Neuron (in vitro differentiated cells): ENCODE data around the gene RNF10.
"Not testable (repeated sequence)": the region's sequence is repeated elsewhere in the genome, so short reads cannot be mapped to it uniquely, and the experiment has no call there.

ENCODE experiments used
- H2AFZ ChIP-seq: one replicate; pipeline ENCODE4 v1.6.1; 2013; ENCODE audit warnings: low read depth, mild to moderate bottlenecking, inconsistent platforms, low read length, moderate library complexity
- H3K27me3 ChIP-seq: one replicate; pipeline ENCODE4 v1.6.1; 2013; ENCODE audit warnings: low read length; ENCODE audit not compliant: insufficient read depth
- H3K36me3 ChIP-seq: one replicate; pipeline ENCODE4 v1.6.1; 2013; ENCODE audit warnings: low read length; ENCODE audit not compliant: insufficient read depth
- H3K4me1 ChIP-seq: one replicate; pipeline ENCODE4 v1.6.1; 2013; ENCODE audit warnings: low read length; ENCODE audit not compliant: insufficient read depth
- H3K4me3 ChIP-seq: 2 replicates; pipeline ENCODE4 v1.5.1; 2013; ENCODE audit warnings: mild to moderate bottlenecking, low read length, moderate library complexity
- H3K9me3 ChIP-seq: one replicate; pipeline ENCODE4 v1.6.1; 2013; ENCODE audit warnings: low read length

RNF10 gene

GRCh38 chr12:120534203-120534702 is at the start of gene RNF10:
TSS of gene RNF10 (plus strand) at chr12:120534356. CDS start at chr12:120534812, 456 bp downstream.
- Histone ChIP-seq H3K4me3 (peak within 1 kb of the TSS; percentile 87), H2AFZ (peak within 1 kb of the TSS; percentile 87), H3K27me3 (no peaks in the 10 kb centered on the region), H3K9me3 (no peaks in the 10 kb centered on the region), H3K36me3 (peaks cover 27% of the 10 kb centered on the region), H3K4me1 (peaks cover 24% of the 10 kb centered on the region)

- Histone ChIP-seq H3K27me3 (no peaks in the 10 kb centered on the region), H3K4me1 (peaks cover 8% of the 10 kb centered on the region), H3K9me3 (no peaks in the 10 kb centered on the region), H3K4me3 (no peak overlapping the region), H3K36me3 (peaks cover 12% of the 10 kb centered on the region), H2AFZ (no peak overlapping the region)
These were observed 47.9 kb upstream of the RNF10 start for GRCh38 chr12:120485961-120486881.

- not testable (repeated sequence) for H3K9me3 ChIP-seq, H3K4me3 ChIP-seq, H2AFZ ChIP-seq, H3K27me3 ChIP-seq, H3K4me1 ChIP-seq
- H3K36me3 ChIP-seq: peaks cover 17% of the 10 kb centered on the region
These were observed 46.6 kb upstream of the RNF10 start for GRCh38 chr12:120487552-120487951.

- Histone ChIP-seq H3K9me3 (no peaks in the 10 kb centered on the region), H3K4me3 (no peak overlapping the region), H2AFZ (no peak overlapping the region), H3K36me3 (peaks cover 14% of the 10 kb centered on the region), H3K4me1 (peaks cover 8% of the 10 kb centered on the region), H3K27me3 (no peaks in the 10 kb centered on the region)
These were observed 46.0 kb upstream of the RNF10 start for GRCh38 chr12:120488057-120488640.

GRCh38 chr12:120489018-120489417 is 45.1 kb upstream of the RNF10 start:
- no peaks in the 10 kb centered on the region for H3K9me3 ChIP-seq
- no peaks in the 10 kb centered on the region for H3K27me3 ChIP-seq
- H3K4me3 ChIP-seq: no peak overlapping the region
- no peak overlapping the region for H2AFZ ChIP-seq
- peaks cover 8% of the 10 kb centered on the region for H3K4me1 ChIP-seq
- peaks cover 11% of the 10 kb centered on the region for H3K36me3 ChIP-seq

- H3K9me3 ChIP-seq: no peaks in the 10 kb centered on the region
- no peaks in the 10 kb centered on the region for H3K27me3 ChIP-seq
- H3K4me3 ChIP-seq: no peak overlapping the region
- H3K36me3 ChIP-seq: peaks cover 11% of the 10 kb centered on the region
- peaks cover 14% of the 10 kb centered on the region for H3K4me1 ChIP-seq
- H2AFZ ChIP-seq: no peak overlapping the region
These were observed 43.8 kb upstream of the RNF10 start for GRCh38 chr12:120490325-120490724.

- H3K36me3 ChIP-seq: peaks cover 11% of the 10 kb centered on the region
- H3K4me1 ChIP-seq: peaks cover 16% of the 10 kb centered on the region
- no peak overlapping the region for H3K4me3 ChIP-seq
- H2AFZ ChIP-seq: no peak overlapping the region
- H3K9me3 ChIP-seq: no peaks in the 10 kb centered on the region
- H3K27me3 ChIP-seq: no peaks in the 10 kb centered on the region
These were observed 43.2 kb upstream of the RNF10 start for GRCh38 chr12:120490833-120491512.

GRCh38 chr12:120495186-120495730 is 38.9 kb upstream of the RNF10 start:
- Histone ChIP-seq H3K4me1 (peaks cover 24% of the 10 kb centered on the region), H3K4me3 (peak overlapping the region; percentile 87), H3K27me3 (no peaks in the 10 kb centered on the region), H3K9me3 (no peaks in the 10 kb centered on the region), H2AFZ (no peak overlapping the region), H3K36me3 (peaks cover 34% of the 10 kb centered on the region)

- peaks cover 33% of the 10 kb centered on the region for H3K36me3 ChIP-seq
- peaks cover 24% of the 10 kb centered on the region for H3K4me1 ChIP-seq
- H2AFZ ChIP-seq: no peak within 1 kb of the TSS
These were observed 38.3 kb upstream of the RNF10 start, which contains the start of gene DYNLL1 for GRCh38 chr12:120495731-120496412. TSS of gene DYNLL1 (plus strand) at chr12:120496113. CDS start at chr12:120496422, 309 bp downstream.

GRCh38 chr12:120496413-120497340 is 37.5 kb upstream of the RNF10 start:
- H3K36me3 ChIP-seq: peaks cover 36% of the 10 kb centered on the region
- peak overlapping the region; percentile 87 for H3K4me3 ChIP-seq
- H2AFZ ChIP-seq: no peak overlapping the region
- no peaks in the 10 kb centered on the region for H3K9me3 ChIP-seq
- no peaks in the 10 kb centered on the region for H3K27me3 ChIP-seq
- peaks cover 24% of the 10 kb centered on the region for H3K4me1 ChIP-seq

More at GRCh38 chr12:120495731-120496412, 38.3 kb upstream of the RNF10 start, which contains the start of gene DYNLL1:
- Histone ChIP-seq H3K9me3 (no peaks in the 10 kb centered on the region), H3K27me3 (no peaks in the 10 kb centered on the region), H3K4me3 (peak within 1 kb of the TSS; percentile 87)

- H3K9me3 ChIP-seq: no peaks in the 10 kb centered on the region
- H2AFZ ChIP-seq: no peak overlapping the region
- H3K4me1 ChIP-seq: peaks cover 24% of the 10 kb centered on the region
- H3K36me3 ChIP-seq: peaks cover 36% of the 10 kb centered on the region
- peak overlapping the region; percentile 87 for H3K4me3 ChIP-seq
- H3K27me3 ChIP-seq: no peaks in the 10 kb centered on the region
These were observed 36.5 kb upstream of the RNF10 start for GRCh38 chr12:120497524-120498150.
